Activated gamma-delta T cell (primary cell): ENCODE measurements around the gene CRELD2.

ENCODE experiments used
- DNase-seq: peaks from one replicate; lab custom pipeline; 2025; lab: John Stamatoyannopoulos, UW
- total RNA-seq, 2 donors: gene quantifications; one replicate each; lab custom pipeline; 2026; lab: John Stamatoyannopoulos, UW

Gene CRELD2, protein sequence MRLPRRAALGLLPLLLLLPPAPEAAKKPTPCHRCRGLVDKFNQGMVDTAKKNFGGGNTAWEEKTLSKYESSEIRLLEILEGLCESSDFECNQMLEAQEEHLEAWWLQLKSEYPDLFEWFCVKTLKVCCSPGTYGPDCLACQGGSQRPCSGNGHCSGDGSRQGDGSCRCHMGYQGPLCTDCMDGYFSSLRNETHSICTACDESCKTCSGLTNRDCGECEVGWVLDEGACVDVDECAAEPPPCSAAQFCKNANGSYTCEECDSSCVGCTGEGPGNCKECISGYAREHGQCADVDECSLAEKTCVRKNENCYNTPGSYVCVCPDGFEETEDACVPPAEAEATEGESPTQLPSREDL
- 39.9 to 43.1 reads per million in 2 donors for total RNA-seq

DNA sequence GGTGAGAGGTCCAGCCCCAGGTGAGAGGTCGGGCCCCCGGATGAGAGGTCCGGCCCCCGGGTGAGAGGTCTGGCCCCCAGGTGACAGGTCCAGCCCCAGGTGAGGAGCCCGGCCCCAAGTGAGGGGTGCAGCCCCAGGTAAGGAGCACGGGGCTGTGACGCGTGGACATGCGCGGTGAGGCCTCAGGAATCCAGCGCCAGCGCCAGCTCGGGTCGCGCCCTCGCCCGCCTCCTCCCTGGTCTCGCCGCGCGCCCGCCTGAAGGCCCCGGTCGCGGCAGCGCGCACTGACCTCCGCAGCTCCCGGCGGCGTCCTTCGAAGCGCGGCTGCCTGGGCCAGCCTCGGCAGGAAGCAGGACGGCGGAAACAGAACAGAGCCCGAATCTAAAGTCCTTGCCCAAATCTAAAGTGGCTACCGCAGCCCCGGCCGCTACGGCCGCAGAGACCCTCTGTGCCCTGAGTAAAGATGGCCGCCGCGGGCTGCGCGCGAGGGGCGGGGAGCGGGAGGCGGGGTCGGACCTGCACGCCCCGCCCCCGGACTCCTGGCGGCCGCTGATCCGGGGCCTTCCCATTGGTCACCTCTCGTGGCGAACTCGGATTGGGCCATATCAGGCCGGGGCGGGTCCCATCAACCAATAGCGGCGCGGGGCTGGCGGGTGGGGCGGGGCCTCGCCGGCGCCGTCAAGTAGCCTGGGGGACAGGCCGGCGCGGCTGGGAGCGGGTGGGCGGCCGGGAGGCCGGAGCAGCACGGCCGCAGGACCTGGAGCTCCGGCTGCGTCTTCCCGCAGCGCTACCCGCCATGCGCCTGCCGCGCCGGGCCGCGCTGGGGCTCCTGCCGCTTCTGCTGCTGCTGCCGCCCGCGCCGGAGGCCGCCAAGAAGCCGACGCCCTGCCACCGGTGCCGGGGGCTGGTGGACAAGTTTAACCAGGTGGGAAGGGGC, at the start of gene CRELD2, which contains the start of gene ALG12:
CRELD2 (plus strand) TSS at position 661 of the 937 bp plus-strand sequence; CDS start at position 797, 136 bp downstream.
ALG12 (minus strand) TSS at position 465 of the 937 bp plus-strand sequence. CDS start 4,673 bp downstream, outside the sequence.
- peak; percentile 93 for DNase-seq

DNA sequence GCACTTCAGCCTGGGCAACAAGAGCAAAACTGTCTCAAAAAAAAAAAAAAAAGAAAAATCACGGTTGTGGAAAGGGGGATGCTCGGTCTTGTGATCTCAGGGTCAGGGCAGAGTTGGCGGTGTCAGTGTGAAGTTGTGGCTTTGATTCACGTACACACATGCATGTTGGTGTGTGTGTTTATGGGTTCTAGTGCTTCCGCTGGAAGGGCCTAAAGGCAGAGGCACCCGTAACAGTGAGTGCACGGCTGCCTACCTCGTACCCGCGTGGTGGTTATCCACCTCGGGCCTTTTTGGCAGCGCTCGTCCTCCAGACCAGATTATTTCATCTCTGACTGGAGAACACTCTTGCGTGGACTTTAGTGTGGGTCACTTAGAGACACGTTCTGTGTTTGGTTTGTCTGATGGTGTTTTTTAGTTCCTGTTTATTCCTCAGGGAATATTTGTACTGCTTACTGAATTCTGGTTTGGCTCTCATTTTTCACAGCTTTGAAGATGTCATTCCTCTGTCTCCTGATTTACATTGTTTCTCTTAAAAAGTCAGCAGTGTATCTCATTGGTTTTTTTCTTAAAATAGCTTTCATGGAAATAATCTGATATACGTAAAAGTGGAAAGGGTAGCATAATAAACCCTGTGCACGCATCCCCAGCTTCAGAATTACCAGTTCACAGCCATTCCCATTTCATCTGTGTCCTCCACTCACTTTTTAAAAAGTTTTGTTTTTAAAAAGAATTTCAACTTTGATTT, 49.2 kb upstream of the CRELD2 start:
- no peak for DNase-seq

DNA sequence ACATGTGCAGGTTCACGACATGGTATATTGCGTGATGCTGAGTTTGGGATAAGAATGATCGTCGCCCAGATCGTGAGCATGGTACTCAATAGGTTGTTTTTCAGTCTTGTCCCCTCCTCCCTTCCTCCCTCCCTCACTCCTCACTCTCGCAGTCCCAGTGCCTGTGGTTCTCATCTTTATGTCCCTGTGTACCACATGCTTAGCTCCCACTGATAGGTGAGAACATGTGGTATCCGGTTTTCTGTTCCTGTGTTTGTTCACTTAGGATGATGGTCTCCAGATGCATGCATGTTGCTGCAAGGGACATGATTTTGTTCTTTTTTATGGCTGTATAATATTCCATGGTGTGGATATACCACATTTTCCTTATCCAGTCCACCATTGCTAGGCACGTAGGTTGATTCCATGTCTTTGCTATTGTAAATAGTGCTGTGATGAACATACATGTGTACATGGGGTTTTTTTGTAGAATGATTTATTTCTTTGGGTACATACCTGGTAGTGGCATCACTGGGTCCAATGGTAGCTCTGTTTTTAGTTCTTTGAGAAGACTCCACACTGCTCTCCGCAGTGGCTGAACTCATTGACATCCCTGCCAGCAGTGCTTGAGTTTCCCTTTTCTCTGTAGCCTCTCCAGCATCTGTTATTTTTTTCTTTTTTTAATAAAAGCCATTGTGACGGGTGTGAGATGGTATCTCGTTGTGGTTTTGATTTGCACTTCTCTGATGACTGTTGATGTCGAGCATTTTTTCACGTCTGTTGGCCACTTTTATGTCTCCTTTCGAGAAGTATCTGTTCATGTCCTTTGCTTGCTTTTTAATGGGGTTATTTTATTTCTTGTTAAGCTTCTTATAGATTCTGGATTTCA, 48.4 kb upstream of the CRELD2 start:
- no peak for DNase-seq

DNA sequence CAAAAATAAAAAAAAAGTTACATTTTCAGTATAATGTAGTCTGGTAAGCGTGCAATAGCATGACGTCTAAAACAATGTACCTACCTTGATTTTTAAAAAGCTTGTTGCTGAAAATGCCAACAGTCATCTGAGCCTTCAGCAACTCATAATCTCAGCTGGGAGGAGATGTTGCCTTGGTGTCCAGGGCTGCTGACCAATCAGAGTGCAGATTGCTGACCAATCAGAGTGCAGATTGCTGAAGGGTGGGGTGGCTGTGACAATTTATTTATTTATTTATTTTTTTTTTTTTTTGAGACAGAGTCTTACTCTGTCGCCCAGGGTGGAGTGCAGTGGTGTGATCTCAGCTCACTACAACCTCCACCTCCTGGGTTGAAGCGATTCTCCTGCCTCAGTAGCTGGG, 47.0 kb upstream of the CRELD2 start:
- no peak for DNase-seq

DNA sequence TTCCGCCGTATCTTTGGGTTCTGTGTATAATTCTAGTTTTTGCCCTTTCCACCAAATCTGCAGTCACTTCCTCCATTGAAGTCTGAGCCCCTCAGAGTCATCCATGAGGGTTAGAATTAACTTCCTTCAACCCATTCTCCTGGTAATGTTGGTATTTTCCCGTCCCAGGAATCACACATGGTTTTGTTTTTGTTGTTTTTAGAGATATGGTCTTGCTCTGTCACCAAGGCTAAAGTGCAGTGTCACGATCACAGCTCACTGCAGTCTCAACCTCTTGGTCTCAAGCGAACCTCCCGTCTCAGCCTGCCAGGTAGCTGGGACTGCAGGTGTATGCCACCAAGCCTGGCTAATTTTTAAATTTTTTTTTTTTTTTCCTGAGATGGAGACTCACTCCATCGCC, 46.1 kb upstream of the CRELD2 start:
- no peak for DNase-seq

DNA sequence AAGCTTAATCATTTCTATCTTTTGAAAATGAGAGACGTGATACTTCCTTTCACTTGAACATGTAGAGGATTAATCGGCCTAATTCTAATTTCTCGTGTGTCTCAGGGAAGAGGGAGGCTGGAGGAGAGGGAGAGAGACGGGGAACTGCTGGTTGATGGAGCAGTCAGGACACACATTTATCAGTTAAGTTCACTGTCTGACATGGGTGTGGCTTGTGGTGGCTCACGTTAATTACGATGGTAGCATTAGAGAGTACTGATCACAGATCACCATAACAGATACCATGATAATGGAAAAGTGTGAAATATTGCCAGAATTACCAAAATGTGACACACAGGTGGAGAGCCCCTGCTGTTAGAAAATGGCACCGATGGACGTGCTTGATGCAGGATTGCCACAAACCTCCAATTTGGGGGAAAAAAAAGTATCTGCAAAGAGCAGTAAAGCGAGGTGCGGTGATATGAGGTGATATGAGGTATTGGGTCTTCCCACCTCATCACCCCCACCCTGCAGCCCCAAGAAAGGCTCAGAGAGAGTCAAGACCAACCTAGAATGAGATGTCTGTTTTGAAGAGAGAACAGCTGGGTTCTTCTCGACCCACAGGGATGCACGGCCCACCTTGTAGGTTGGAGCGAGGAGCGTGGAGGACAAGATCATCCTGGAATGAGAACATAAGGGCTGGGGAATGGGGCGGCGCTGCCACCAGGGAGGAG, 45.0 kb upstream of the CRELD2 start:
- no peak for DNase-seq

DNA sequence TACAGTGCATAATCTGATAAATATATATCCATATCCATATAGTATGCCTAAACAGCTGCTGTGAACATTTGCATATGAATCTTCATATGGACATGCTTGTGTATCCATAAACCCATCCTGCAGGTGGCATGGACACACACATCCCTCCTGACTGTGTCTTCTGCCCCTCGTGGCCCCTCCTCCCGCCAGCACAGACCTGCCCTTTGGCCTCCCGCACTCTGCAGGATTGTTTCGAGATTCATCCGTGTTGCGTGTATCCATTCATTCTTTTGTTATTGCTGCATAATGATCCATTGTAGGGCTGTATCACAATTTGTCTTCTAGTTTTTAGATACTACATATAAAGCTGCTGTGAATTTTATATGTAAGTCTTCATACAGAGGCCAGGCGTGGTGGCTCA, 40.8 kb upstream of the CRELD2 start:
- DNase-seq: no peak

DNA sequence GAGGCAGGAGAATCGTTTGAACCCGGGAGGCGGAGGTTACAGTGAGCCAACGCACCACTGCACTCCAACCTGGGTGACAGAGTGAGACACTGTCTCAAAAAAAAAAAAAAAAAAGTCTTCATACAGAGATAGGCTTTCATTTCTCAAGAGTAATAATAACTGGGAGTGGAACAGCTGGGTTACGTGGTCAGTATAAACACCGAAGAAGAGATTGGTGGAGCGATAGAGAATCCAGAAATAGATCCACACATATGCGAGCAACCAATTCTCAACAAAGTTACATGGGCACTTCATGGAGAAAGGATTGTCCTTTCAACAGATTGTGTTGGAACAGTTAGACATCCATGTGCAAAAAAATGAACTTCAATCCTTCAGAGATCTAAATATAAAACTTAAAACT, 40.2 kb upstream of the CRELD2 start:
- DNase-seq: no peak

DNA sequence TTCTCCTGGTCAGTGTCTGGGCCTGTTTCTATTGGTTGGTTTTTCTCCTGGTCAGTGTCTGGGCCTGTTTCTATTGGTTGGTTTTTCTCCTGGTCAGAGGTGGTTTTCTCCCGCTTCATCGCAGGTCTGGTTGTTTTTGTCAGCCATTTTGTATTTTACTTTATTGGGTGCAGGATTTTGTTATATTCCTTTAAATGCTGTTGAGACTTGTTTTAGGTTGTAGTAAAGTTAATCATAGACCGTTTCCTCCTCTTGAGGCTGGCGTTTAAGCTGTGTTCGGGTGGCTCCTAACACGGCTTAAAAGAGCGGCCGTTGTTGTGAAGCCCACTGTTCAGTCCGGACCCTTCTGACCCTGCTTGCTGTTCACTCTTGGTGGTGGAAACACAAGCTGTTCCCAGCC, 38.6 kb upstream of the CRELD2 start:
- DNase-seq: no peak

DNA sequence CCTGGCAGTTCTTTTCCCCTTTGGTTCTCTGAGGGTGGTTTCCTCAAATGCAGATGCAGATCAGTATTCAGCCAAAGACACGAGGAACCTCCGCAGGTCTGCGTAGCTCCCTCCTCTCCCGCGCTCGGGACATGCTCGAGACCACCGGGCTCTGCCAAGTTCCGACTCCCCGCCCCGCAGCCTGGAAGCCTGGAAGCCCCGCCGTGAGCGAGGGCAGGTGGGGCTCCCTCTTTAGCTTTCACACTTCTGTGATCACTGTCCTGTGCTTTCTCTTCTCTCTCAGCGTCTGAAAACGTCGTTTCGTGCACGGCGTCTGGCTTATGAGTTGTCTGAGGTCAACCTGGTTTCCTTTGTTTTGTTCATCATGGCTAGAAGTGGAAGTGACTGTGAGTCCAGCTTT, 38.2 kb upstream of the CRELD2 start:
- DNase-seq: no peak

DNA sequence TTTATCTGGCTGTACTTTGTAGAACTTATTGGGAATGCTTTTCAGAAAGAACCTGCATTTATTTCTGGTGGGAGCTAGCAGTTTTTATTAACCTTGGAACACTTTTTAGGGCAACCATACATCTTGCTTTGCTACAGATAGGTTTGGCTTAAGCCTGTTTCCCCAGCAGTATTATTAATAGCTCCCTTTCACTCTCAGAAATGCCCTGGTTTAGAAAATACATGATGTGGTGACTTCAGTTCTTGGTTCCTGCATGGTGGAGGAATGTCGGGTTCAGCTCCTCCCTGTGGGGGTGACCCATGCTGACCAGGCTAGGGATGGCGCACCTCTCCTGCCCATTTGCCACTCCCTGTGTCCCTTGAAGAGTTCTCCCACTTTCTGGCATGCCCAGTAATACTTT, 36.6 kb upstream of the CRELD2 start:
- no peak for DNase-seq

DNA sequence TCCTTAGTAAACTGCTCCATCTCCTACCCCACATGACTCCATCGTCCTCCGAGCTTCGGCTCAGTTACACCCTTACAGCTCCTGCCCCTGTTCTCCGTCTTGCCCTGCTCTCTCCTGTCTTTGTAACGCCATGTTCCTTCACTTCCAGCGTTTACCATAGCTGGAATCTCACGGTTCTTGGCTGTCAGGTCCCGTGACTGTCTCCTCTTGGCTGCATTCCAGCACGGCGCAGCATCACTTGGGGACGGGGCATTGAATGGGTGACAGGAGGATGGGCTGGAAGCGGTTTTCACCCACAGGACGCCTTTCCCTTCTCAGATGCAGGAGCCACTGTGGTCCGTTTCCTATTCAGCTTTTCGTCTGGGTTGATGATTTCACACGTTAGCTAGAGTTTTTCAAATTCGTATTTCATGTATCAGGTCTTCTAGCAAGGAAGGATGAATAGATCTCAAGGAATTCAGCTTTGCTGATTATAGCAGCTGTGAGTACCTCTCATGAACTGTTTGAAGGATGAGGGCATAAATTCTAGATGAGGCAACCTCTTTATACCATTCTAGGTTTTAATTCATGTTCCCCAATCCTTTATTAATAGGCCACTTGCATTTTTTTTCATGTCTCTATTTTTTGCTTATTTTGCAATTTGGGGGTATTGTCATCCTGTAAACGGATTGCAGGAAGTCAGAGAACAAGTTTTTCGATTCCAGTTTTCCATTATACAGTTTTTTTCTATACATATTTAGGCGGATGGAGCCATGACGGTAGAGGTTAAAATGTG, 35.7 kb upstream of the CRELD2 start:
- no peak for DNase-seq

DNA sequence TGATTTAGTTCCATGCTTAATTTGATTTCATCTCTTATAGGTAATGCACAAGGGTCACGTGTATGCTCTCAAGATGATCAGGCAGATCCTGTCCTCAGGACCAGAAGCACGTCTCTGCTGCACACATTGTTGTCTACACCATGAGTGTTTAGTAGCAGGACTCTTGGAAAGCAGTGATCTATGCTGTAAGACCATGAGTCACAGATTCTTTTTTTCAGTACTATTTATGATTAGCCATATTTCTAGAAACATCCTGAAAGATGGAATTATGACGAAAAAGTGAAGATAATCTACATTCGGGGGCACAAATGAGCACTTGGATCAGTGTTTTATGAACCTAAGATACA, 35.2 kb upstream of the CRELD2 start:
- no peak for DNase-seq

DNA sequence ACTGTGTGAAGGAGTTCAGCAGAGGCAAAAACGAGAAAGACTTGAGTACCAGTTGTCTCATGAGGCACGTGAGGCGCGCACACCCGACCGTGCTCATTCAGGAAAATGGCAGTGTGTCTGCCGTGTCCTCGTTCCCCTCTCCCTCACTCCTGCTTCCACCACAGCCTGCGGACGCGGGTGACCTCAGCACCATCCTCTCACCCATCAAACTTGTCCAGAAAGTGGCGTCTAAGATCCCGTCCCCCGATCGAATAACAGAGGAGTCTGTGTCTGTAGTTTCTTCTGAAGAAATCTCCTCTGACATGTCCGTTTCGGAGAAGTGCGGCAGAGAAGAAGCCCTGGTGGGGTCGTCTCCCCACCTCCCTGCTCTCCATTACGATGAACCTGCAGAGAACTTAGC, 34.4 kb upstream of the CRELD2 start:
- DNase-seq: no peak

DNA sequence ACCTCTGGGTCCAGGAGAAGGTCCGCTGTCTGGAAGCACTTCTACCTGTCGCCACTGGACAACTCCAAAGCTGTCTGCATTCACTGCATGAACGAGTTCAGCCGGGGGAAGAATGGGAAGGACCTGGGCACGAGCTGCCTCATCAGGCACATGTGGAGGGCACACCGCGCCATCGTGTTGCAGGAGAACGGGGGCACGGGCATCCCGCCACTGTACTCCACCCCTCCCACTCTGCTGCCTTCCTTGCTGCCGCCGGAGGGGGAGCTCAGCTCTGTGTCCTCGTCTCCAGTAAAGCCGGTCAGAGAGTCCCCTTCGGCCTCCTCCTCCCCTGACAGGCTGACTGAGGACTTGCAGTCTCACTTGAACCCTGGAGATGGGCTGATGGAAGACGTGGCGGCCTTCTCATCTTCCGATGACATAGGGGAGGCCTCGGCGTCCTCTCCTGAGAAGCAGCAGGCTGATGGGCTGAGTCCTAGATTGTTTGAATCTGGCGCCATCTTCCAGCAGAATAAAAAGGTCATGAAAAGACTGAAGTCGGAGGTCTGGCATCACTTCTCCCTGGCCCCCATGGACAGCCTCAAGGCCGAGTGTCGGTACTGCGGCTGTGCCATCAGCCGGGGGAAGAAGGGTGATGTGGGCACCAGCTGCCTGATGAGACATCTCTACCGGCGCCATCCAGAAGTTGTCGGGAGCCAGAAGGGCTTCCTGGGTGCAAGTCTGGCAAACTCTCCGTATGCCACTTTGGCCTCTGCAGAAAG, 33.8 kb upstream of the CRELD2 start:
- no peak for DNase-seq

DNA sequence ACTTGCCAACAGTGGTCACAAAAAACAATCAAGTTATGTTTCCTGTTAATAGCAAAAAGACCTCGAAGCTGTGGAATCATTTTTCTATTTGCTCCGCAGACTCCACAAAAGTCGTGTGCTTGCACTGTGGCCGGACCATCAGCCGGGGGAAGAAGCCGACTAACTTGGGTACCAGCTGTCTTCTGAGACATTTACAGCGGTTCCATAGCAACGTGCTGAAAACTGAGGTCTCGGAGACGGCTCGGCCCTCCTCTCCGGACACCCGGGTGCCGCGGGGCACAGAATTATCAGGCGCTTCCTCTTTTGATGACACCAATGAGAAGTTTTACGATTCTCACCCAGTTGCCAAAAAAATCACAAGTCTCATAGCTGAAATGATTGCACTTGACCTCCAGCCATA, 33.2 kb upstream of the CRELD2 start:
- no peak for DNase-seq

DNA sequence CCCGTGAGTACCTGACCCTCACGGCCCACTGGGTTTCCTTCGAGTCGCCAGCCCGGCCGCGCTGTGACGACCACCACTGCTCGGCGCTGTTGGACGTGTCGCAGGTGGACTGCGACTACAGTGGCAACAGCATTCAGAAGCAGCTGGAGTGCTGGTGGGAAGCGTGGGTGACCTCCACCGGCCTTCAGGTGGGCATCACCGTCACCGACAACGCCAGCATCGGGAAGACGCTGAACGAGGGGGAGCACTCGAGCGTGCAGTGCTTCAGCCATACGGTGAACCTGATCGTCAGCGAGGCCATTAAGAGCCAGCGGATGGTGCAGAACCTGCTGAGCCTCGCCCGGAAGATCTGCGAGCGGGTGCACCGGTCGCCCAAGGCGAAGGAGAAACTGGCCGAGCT, 32.6 kb upstream of the CRELD2 start:
- DNase-seq: no peak

DNA sequence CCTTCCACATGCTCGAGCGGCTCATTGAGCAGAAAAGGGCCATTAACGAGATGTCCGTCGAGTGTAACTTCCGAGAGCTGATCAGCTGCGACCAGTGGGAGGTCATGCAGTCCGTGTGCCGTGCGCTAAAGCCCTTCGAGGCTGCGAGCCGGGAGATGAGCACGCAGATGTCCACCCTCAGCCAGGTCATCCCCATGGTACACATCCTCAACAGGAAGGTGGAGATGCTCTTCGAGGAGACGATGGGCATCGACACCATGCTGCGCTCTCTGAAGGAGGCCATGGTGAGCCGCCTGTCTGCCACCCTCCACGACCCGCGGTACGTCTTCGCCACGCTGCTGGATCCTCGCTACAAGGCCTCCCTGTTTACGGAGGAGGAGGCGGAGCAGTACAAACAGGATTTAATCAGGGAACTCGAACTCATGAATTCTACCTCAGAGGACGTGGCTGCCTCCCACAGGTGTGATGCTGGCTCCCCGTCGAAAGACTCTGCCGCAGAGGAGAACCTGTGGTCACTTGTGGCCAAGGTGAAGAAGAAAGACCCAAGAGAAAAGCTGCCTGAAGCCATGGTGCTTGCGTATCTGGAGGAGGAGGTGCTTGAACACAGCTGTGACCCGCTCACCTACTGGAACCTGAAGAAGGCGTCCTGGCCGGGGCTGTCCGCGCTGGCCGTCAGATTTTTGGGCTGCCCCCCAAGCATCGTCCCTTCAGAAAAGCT, 31.9 kb upstream of the CRELD2 start:
- DNase-seq: no peak
